GM18502 (cell line): ENCODE measurements around the gene COQ7.

Experiments
- ATAC-seq: cut with Tn5 transposase; IDR thresholded peaks from one replicate; pipeline ENCODE4 v1.9.1; 2021; ENCODE audit warnings: mild to moderate bottlenecking; ENCODE audit not compliant: unreplicated experiment, poor library complexity

The COQ7 gene

DNA sequence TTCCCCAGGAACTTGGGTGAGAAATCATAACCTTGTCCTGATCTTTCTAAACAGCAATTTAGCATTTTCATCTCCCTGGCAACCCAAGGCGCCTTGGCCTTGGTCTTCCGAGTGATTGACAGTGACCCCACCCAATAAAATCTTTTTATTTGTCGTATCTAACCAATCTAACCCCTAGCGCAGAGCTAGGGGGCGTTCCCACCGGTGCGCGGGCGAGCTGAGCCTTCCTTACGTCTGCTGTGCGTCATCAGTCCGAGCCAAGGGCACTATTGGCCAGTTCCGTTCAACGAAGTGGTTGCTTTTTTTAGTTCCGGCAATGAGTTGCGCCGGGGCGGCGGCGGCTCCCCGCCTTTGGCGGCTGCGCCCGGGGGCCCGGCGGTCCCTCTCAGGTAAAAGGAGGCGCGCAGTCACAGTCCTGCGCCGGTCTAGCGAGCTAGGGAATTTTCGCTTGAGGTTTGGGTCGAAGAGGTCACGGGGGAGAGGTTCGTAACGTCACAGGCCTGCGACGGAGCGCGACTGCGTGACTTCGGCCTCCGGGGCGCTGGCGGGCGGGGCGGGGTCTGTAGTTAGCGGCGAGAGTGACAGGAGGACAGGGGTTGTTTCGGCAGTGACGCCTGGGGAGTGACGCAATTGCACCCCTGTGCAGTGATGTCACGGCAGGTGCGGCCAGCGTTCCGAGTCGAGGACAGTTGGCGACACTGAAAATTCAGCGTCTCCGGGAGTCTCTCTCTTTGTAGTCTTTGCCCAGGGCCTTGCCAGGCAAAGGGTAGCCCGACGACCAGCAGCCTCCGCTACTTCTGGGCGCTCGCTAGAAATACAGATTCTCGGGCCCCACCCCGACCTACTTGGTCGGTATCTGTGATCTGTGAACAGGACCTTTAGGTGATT is at the start of gene COQ7:
COQ7 (plus strand) TSS at position 266 of the 888 bp plus-strand sequence; CDS start at position 317, 51 bp downstream.
- peak; percentile 91 for ATAC-seq

DNA sequence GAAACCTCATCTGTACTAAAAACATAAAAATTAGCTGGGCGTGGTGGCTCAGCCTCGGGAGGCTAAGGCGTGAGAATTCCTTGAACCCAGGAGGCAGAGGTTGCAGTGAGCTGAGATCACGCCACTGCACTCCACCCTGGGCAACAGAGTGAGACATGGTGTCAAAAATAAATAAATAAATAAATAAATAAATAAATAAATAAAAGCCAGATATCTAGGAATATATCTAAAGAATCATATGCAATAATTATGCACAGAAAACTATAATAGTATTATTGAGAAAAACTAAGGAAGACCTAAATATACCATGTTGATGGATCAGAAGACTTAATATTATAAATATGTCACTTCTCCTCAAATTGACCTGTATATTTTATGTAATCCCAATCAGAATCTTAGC is 46.7 kb upstream of the COQ7 start:
- ATAC-seq, result no peak

DNA sequence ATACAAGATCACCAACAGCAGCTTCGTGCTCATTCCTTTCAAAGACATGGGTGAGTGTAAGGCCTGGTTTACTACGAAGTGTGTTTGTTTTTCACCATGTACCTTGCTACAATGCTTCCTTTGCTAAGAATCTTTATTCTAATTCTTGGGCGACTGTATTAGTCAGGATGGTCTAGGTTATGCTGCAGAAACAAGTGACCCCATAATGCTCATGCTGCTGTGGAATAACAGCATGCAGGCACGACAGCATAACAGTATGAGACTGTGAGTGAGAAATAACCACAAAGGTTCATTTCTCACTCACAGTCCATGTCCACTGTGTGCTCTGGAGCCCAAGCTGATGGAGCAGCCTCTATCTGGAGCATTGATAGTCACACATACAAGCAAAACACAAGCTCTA is 45.7 kb upstream of the COQ7 start:
- ATAC-seq, result no peak

DNA sequence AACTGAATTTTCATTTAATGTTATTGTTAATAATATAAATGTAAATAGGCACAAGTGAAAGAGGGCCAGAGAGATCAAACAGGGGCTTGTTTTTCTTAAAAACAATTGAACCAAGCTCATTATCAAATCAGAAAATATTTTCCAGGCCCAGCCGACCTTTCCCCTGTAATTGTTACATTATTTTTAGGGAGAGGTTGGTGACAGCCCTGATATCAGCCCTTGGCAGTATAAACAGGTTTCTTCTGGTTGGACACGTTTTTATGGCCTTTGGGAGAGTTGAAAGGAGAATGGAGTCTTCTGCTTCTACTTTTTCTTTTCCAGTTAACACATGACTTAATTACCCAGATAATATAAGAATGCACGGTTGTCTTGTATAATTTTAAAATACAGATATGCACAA is 40.0 kb upstream of the COQ7 start:
- no peak for ATAC-seq

DNA sequence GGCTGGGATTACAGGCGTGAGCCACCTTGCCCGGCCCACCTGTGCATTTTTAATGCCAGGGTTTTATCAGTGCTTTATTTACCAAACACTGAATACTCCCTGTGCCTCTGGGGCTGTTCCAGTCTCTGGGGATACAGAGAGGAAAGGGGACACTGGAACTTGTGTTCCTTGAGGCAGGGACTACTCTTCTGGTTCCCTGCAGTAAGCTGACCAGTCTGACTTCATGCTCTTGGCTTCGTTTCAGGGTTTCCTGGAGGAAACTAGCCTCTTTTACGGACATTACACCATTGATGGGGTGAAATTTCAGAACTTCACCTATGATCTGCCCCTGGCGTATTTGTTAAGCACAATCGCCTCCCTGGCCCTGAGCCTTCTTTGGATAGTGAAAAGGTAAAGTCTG is 37.4 kb upstream of the COQ7 start:
- no peak for ATAC-seq

DNA sequence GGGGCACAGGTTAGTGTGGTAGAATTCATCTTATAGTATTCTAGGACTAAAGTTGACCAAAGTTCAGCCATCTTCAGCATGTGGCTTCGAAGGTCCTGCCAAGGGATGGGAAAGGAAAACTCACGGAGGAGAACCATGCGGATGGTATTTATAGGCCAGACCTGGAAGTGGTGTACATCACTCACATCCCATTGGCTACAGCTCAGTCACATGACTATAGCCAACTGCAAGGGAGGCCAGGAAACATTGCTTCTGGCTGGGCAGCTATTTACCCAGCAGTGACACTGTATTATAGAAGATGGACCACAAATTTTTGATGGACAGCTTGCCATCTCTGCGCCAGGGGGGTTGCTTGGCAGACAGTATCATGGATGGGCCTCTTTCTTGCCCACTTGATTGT is 35.7 kb upstream of the COQ7 start:
- no peak for ATAC-seq

DNA sequence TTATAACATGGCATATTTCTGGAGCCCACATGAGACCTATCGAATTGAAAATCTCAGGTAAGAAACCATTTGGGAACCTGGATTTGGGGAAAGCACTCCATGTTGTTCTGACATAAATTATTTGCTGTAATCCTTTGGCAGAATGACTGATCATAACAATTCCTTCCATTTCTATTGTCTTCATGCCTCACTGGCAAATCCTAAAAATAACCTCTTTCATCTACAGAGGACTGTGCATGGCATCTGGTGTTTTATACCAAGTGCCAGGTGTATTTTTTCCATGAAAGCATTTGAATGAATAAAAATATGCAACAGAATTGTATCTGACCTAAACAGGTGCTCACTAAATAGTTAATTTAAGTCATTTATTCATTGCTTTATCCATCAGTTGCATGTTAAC is 33.7 kb upstream of the COQ7 start:
- ATAC-seq, result no peak

DNA sequence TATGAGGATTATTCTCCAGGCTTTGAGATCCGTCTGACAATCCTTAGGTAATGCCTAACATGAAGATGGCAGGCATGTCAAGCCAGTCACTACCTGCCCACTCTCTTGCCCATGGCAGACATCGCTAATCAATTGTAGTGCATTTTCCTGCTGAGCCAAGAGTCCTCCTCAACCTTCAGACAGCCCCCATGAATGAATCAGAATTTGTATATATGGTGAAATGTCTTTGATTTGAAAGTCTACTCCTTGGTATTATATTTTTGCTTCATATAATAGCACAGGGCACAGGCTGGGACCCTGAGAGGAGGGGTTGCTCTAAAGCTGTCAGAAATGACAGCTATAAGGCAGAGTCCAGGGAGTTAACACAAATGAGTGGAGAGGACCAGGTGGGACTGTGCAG is 27.0 kb upstream of the COQ7 start:
- ATAC-seq, result no peak

DNA sequence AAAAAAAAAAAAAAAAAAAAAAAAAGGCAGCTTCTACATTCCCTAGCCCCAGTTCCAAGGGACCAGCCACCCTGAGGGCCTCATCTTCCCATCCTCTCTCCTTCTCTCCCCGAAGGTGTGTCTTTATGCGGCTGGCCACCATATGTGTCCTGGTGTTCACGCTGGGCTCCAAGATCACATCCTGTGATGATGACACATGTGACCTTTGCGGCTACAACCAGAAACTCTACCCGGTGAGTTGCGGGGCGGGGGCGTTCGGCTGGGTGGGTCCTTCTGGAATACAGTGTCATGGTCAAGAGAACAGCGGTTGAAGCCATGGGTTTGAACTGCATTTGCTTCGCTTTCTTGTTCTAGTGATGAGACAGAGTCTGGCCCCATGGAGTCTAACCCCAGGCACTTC is 22.6 kb upstream of the COQ7 start:
- no peak for ATAC-seq

DNA sequence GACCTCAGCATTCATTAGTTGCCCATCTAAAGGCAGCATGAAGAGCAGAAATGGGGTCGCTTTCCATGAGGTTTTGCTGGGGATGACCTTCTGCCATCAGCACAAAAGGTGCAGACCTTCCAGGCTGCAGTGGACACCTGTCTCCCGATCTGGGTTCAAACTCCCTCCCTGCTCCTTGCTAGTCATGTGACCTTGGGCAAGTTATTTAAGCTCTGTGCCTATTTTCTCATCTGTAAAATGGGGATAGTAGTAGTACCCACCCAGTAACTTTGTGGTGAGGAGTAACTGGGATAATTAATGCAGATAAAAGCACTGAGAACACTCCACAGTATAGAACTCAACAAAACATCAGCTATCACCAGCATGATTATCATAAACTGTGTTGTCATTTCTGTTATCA is 21.4 kb upstream of the COQ7 start:
- no peak for ATAC-seq

DNA sequence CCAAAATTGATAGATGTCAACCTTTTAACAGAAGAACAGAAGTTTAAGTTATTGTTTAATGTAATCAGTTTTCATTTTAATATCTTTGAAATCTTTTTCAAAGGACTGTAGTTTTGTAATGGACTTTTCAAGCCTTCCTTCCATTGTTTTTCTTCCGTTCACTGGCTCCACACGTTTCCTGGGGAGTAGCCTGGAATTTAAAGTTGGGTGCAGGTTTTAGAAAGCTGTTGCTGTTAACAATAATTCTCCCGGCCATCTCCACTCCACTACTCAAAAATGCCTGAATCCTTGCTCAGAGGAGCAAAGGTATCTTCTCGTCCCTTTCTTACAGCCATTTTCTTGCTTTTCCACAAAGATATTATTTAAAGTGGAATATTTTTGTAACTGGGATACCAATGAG is 4.7 kb upstream of the COQ7 start:
- no peak for ATAC-seq

DNA sequence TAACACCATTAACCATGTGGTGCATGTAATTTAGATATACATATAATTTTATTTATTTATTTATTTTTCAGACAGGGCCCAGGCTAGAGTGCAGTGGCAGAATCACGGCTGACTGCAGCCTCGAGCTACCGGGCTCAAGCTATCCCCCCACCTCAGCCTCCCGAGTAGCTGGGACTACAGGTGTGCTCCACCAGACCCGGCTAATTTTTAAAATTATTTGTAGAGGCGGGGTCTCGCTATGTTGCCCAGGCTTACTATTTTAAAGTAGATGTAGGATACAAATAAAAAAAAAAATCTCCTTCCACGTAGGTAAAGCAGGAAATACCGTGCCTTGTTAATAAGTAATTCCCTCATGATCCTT is 446 bp upstream of the COQ7 start:
- no peak for ATAC-seq

DNA sequence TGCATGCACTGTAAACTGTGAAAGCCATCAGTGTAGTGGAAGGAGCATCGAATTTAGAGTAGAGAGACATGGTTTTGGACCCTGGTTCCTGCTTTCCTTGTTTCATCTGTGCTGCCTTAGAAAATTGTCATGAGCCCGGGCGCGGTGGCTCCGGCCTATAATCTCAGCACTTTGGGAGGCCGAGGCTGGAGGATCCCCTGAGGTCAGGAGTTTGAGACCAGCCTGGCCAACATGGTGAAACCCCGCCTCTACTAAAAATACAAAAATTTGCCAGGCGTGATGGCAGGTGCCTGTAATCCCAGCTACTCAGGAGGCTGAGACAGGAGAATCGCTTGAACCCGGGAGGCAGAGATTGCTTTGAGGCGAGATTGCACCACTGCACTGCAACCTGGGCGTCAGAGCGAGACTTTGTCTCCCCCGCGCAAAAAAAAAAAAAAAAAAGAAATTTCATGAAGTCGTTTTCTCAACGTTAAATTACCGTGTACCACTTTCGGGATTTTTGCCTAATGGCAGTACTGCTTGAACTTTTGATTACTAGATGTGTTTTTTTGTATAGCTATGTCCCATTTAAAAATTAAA is 912 bp downstream of the COQ7 start:
- ATAC-seq, result no peak

DNA sequence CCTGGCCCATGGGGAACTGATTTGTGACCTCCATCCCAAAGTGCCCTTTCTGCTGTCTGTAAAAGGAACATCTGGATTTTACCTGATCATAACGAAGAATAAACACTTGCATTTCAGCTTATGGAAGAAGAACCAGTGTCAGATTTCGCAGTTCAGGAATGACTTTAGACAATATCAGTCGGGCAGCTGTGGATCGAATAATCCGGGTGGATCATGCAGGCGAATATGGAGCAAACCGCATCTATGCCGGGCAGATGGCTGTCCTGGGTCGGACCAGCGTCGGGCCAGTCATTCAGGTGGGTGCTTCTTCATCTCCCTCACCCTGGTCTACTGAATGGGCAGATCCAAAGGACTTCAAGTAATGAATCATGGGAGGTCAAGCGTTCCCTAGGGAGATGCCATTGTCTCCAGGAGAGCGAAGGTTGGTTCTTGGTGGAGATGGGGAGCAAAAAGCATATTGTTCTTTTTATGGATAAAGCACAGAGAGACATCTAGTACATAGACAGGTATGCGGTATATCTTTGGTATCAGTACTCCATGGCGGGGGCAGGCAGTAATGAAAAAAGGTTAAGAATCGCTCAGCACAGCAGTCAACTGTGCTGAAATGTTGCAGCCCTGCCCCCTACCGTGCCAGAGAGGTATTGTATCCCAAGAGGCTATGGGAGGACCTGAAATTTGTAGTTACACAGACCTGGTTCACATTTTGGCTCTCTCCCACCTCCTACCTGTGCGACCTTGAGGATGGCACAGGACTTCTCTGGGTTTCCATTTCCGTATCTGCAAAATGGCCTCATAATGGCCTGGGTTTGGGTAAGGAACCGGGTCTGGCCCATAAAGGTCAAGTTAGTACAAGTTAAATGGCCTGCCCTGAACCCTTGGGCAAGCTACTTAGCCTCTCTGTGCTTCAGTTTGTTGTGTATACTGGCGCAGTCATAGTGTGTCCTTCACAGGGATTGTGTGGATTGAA is 4.7 kb downstream of the COQ7 start:
- no peak for ATAC-seq

DNA sequence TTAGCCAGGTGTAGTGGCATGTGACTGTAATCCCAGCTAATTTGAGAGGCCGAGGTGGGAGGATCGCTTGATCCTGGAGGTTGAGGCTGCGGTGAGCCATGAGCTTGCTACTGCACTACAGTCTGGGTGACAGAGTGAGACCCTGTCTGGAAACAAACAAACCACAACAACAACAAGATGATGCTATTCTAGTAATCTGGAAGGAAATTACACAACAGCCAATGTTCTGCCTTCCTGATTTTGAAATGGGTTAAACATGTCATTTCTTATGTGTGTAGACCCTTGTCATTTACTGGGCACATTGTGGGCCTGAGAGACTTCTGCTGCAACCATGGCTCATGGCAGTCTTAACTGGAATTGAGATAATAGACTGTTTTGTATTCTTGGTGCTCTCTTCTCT is 5.9 kb downstream of the COQ7 start:
- no peak for ATAC-seq

DNA sequence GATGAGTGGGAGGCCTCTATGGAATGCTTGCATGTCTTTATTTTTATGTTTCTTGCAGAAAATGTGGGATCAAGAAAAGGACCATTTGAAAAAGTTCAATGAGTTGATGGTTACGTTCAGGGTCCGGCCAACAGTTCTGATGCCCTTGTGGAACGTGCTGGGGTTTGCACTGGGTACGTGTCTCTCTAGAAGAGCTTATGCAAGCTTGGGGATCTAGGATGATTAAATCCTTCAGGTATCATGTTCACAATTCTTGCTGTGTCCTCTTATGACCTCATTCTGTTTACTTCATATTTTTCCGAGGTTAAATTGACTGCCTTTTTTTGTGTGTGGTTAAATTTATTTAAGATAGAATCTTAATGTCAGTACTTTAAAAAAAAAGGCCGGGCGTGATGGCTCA is 6.4 kb downstream of the COQ7 start:
- ATAC-seq, result no peak

DNA sequence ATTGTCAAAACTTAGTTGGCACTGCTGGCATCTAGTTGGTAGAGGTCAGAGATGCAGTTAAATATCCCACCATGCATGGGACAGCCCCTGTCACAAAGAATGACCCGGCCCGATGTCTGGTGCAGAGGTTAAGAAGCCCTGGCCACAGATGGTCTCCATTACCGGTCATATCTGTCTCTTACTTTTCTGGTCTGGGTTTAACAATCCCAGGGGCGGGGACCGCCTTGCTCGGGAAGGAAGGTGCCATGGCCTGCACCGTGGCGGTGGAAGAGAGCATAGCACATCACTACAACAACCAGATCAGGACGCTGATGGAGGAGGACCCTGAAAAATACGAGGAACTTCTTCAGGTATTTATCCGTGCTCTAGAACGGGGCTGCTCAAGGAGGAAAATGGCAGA is 8.1 kb downstream of the COQ7 start:
- ATAC-seq, result no peak

DNA sequence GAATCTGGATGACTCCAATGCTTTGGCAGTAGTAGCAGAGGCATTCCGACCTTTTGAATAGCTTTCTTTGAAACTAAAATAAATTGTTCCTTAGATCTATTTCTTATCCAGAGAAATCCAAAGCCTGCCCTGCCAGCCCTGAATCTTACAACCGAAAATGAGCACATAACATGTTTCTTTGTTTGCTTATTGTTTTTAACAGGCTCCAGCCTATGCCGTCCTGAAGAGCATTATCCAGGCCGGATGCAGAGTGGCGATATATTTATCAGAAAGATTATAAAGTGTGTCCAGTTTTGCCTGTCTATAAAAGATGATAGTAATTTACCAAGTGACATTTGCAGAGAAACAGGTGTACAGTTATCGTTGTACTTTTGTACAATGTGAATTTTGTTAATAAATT is 10.5 kb downstream of the COQ7 start:
- ATAC-seq, result no peak

DNA sequence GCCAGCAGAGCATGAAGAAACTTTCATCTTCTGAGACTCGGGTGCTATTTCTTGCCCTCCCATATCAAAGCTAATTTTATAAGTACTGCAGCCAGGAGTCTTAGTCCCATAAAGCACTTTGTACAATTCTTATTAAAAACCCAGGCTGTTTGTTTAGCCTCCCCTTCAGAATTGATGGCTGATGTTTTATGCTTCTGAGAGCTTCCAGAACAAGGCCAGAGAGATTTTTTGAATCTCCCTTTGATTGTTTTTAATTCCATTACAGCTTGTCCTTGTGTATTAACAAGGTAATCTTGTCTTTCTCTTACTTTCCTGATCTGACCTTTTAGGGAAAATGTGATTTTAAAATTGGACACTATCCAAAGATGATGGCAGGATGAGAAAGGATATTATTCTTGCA is 16.3 kb downstream of the COQ7 start:
- ATAC-seq, result no peak

DNA sequence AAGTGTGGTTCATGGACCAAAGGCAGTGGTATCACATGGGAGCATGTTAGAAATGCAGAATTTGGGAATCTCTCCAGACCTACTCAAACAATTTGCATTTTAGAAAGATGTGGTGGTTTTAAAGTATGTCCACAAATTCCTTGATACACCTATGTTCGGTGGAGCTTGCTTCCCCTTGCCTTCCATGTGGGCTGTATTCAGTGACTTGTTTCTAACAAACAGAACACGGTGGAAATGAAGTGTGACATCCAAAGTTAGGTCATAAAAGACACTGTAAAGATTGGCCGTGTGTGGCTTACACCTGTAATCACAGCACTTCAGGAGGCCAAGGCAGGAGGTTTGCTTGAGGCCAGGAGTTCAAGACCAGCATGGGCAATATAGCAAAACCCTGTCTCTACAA is 16.7 kb downstream of the COQ7 start:
- no peak for ATAC-seq

DNA sequence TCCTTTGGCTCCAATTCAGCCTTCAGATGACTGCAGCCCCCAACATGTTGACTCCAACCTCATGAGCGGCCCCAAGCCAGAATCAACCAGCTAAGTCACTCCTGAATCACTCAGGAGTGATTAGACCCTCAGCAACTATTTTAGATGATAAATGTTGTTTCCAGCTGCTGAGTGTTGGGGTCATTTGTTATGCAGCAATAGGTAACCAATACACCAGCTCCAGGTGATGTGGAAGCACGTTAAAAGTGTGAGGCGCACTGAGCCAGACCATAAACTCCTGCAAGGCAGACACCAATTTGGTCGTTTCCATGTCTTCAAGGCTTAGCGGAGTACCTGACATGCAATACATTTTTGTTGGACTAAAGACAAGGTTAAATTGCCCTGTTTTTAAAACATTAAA is 17.5 kb downstream of the COQ7 start:
- no peak for ATAC-seq
